Left ventricle myocardium inferior (tissue), 1 donor: Measurements from ENCODE around the gene TSKU. TPM values are rescaled to one million over a fixed set of nuclear protein-coding genes. Genes with fewer than 3 reads are reported as not detected.

Experiments
- DNase-seq: peaks from one replicate; pipeline ENCODE4 v3.0.0-alpha.2; 2020
- H3K27ac ChIP-seq: fragments of 200-600 bp; replicated peaks from 2 replicates; pipeline ENCODE4 v1.8.0; 2021
- H3K27me3 ChIP-seq: fragments of 200-600 bp; 2 replicates; pipeline ENCODE4 v1.8.0; 2021; ENCODE audit warnings: low read depth
- H3K36me3 ChIP-seq: fragments of 200-600 bp; 2 replicates; pipeline ENCODE4 v1.8.0; 2021
- H3K4me1 ChIP-seq: fragments of 200-600 bp; 2 replicates; pipeline ENCODE4 v1.8.0; 2021
- H3K4me3 ChIP-seq: fragments of 200-600 bp; 2 replicates; pipeline ENCODE4 v1.8.0; 2021; ENCODE audit warnings: mild to moderate bottlenecking, moderate library complexity
- H3K9me3 ChIP-seq: fragments of 200-600 bp; replicated peaks from 2 replicates; pipeline ENCODE4 v1.8.0; 2021
- intact Hi-C: fragments of 100-400 bp; cut with micrococcal nuclease; formaldehyde crosslinking; loops from one replicate; pipeline ENCODE4 v1.11.0; 2022
- total RNA-seq: library from RNA; stranded (reverse); fragmentation: NEBNext Ultra II Directional; extraction: Animal tissue kit (Norgen Biotek cat#: 25700); gene quantifications from one replicate; pipeline ENCODE4 v1.2.1, GENCODE V29; 2021
- TF ChIP-seq, protein P1 (sequence below): fragments of 200-600 bp; IDR thresholded peaks from 2 replicates; pipeline ENCODE4 v1.8.0; 2021; ENCODE audit warnings: antibody characterized with exemption, mild to moderate bottlenecking, borderline replicate concordance
- donor health status: DM: no; HTN: yes; CAD: no; lungs with severe emphysema.

The TSKU gene
- total RNA-seq, 1 donor from 2014 or later, result 12.1 TPM

GRCh38 chr11:76791861-76792260 is 8.7 kb downstream of the TSKU start:
- intact Hi-C loops, result loop anchor here (2.0 kb wide), 1 partner anchor 57 kb away; no protein-coding TSS in a partner anchor
- Histone ChIP-seq H3K27me3 (no peaks in the 10 kb centered on the region), H3K4me1 (peaks cover 68% of the 10 kb centered on the region), H3K36me3 (peaks cover 16% of the 10 kb centered on the region), H3K27ac (peak overlapping the region; percentile 54), H3K4me3 (no peak overlapping the region), H3K9me3 (peaks cover 6% of the 10 kb centered on the region)
- TF ChIP-seq, protein P1, sequence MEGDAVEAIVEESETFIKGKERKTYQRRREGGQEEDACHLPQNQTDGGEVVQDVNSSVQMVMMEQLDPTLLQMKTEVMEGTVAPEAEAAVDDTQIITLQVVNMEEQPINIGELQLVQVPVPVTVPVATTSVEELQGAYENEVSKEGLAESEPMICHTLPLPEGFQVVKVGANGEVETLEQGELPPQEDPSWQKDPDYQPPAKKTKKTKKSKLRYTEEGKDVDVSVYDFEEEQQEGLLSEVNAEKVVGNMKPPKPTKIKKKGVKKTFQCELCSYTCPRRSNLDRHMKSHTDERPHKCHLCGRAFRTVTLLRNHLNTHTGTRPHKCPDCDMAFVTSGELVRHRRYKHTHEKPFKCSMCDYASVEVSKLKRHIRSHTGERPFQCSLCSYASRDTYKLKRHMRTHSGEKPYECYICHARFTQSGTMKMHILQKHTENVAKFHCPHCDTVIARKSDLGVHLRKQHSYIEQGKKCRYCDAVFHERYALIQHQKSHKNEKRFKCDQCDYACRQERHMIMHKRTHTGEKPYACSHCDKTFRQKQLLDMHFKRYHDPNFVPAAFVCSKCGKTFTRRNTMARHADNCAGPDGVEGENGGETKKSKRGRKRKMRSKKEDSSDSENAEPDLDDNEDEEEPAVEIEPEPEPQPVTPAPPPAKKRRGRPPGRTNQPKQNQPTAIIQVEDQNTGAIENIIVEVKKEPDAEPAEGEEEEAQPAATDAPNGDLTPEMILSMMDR, result no peak
- no peak for DNase-seq

- peaks cover 6% of the 10 kb centered on the region for H3K9me3 ChIP-seq
- no peak for DNase-seq
- peaks cover 19% of the 10 kb centered on the region for H3K36me3 ChIP-seq
- H3K4me3 ChIP-seq, result no peak overlapping the region
- intact Hi-C loops, result loop anchor here (2.0 kb wide), 1 partner anchor 58 kb away; no protein-coding TSS in a partner anchor
- H3K27ac ChIP-seq, result peak overlapping the region; percentile 54
- TF ChIP-seq, protein P1, result no peak
- peaks cover 59% of the 10 kb centered on the region for H3K4me1 ChIP-seq
- no peaks in the 10 kb centered on the region for H3K27me3 ChIP-seq
These were observed 9.5 kb downstream of the TSKU start for GRCh38 chr11:76792505-76793264.

DNA sequence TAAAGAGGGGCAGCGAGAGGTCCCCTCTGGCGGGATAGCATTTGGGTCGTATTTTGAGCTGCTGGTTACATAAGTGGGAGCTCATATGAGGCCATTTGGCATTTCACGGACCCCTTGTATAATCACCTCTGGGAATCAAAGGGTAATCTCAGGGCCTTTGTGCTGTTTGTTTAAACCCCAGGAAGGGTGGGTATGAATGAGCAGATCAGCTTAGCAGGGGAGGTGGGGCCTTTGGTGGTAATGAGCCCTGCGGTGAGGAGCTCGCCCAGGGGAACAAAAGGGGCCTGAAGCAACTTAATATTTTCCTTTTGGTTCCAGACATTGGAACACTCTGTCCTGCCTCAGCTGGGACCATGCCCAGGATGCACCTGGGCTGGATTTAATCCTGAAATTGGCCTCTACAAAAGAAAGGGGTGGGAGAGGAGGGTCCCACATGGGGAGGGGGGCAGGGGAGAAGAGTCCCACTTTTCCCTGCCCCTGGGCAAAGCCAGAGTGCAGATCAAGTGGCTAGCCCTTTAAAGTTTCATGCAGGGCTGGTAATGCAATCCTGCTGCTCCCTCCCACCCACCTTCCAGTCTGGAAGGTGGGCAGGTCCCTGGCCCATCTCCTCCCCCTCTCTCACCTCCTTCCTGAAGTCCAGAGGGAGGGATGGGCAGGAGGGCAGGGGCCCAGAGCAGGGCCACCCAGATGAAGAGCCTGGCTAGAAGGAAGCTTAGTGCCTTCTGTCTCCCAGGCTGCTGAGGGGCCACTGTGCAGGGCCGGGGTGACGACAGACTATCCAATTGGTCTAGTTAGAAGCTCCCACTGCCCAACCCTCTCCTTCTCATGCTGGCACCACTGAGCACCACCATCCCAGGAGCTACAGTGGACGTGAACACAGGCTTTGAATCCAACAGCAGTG is 10.5 kb downstream of the TSKU start:
- intact Hi-C loops, result loop anchor here (2.0 kb wide), 1 partner anchor 59 kb away; no protein-coding TSS in a partner anchor
- no peak for DNase-seq
- Histone ChIP-seq H3K36me3 (peaks cover 19% of the 10 kb centered on the region), H3K27me3 (no peaks in the 10 kb centered on the region), H3K4me3 (no peak overlapping the region), H3K4me1 (peaks cover 53% of the 10 kb centered on the region), H3K27ac (peak overlapping the region; percentile 54), H3K9me3 (peaks cover 6% of the 10 kb centered on the region)
- TF ChIP-seq, protein P1, result no peak

- Histone ChIP-seq H3K9me3 (peaks cover 6% of the 10 kb centered on the region), H3K27me3 (no peaks in the 10 kb centered on the region), H3K4me1 (peaks cover 53% of the 10 kb centered on the region), H3K27ac (peak overlapping the region; percentile 54), H3K4me3 (no peak overlapping the region), H3K36me3 (peaks cover 19% of the 10 kb centered on the region)
- DNase-seq, result no peak
- intact Hi-C loops, result no loop called here
- TF ChIP-seq, protein P1, result no peak
These were observed 11.5 kb downstream of the TSKU start for GRCh38 chr11:76794371-76795289.
